Neural crest cell (in vitro differentiated cells): ENCODE data around the gene OR51B2. TPM values are rescaled to one million over a fixed set of nuclear protein-coding genes. Genes with fewer than 3 reads are reported as not detected.

ENCODE experiments used
- DNase-seq: peaks from one replicate; pipeline ENCODE4 v3.0.0; 2021; ENCODE audit warnings: low read depth, mixed read lengths, low spot score
- H3K27ac Mint-ChIP-seq: one replicate; pipeline ENCODE4 v1.8.0; 2021; ENCODE audit warnings: mild to moderate bottlenecking, mixed read lengths; ENCODE audit not compliant: unreplicated experiment
- H3K27me3 Mint-ChIP-seq: 2 replicates; pipeline ENCODE4 v1.8.0; 2021; ENCODE audit warnings: low read depth, mild to moderate bottlenecking, mixed read lengths
- H3K36me3 Mint-ChIP-seq: 2 replicates; pipeline ENCODE4 v1.8.0; 2021; ENCODE audit warnings: low read depth, mild to moderate bottlenecking, mixed read lengths
- H3K4me1 Mint-ChIP-seq: 2 replicates; pipeline ENCODE4 v1.8.0; 2021; ENCODE audit warnings: mixed read lengths
- H3K4me3 Mint-ChIP-seq: one replicate; pipeline ENCODE4 v1.8.0; 2021; ENCODE audit warnings: mild to moderate bottlenecking, mixed read lengths
- H3K9me3 Mint-ChIP-seq: 2 replicates; pipeline ENCODE4 v1.8.0; 2021; ENCODE audit warnings: mixed read lengths
- long read RNA-seq: library from polyadenylated mRNA; unstranded; transcript quantifications from one replicate; pipeline ENCODE4 v2.0.0, GENCODE V29; 2020
- total RNA-seq: library from RNA; stranded (reverse); gene quantifications from 2 replicates; pipeline ENCODE4 v1.2.1, GENCODE V29; 2021
- TF ChIP-seq, protein P1 (sequence below): fragments of 200-600 bp; sonication (generic); conservative IDR thresholded peaks from 2 replicates; pipeline ENCODE4 v1.5.0; 2021; ENCODE audit warnings: antibody characterized with exemption, mild to moderate bottlenecking

OR51B2 gene, protein sequence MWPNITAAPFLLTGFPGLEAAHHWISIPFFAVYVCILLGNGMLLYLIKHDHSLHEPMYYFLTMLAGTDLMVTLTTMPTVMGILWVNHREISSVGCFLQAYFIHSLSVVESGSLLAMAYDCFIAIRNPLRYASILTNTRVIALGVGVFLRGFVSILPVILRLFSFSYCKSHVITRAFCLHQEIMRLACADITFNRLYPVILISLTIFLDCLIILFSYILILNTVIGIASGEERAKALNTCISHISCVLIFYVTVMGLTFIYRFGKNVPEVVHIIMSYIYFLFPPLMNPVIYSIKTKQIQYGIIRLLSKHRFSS
- total RNA-seq, result not detected in 2 replicates
- long read RNA-seq, result 0 reads

- H3K27me3 Mint-ChIP-seq, result peaks cover 3% of the 10 kb centered on the region
- no peaks in the 10 kb centered on the region for H3K4me1 Mint-ChIP-seq
- H3K27ac Mint-ChIP-seq, result peak within 1 kb of the TSS; percentile 37
- no peaks in the 10 kb centered on the region for H3K36me3 Mint-ChIP-seq
- no peak for DNase-seq
- H3K9me3 Mint-ChIP-seq, result no peaks in the 10 kb centered on the region
- TF ChIP-seq, protein P1, sequence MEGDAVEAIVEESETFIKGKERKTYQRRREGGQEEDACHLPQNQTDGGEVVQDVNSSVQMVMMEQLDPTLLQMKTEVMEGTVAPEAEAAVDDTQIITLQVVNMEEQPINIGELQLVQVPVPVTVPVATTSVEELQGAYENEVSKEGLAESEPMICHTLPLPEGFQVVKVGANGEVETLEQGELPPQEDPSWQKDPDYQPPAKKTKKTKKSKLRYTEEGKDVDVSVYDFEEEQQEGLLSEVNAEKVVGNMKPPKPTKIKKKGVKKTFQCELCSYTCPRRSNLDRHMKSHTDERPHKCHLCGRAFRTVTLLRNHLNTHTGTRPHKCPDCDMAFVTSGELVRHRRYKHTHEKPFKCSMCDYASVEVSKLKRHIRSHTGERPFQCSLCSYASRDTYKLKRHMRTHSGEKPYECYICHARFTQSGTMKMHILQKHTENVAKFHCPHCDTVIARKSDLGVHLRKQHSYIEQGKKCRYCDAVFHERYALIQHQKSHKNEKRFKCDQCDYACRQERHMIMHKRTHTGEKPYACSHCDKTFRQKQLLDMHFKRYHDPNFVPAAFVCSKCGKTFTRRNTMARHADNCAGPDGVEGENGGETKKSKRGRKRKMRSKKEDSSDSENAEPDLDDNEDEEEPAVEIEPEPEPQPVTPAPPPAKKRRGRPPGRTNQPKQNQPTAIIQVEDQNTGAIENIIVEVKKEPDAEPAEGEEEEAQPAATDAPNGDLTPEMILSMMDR, result no peak
- no peak within 1 kb of the TSS for H3K4me3 Mint-ChIP-seq
Observed at GRCh38 chr11:5324197-5324596, at the start of gene OR51B2. Gene OR51B2, minus strand, starts transcription at chr11:5324297. Its CDS starts 0 bp downstream, at chr11:5324297.

GRCh38 chr11:5369789-5370188 lies 45.7 kb upstream of the OR51B2 start:
- no peak for DNase-seq
- no peaks in the 10 kb centered on the region for H3K27me3 Mint-ChIP-seq
- H3K9me3 Mint-ChIP-seq, result peaks cover 2% of the 10 kb centered on the region
- no peaks in the 10 kb centered on the region for H3K4me1 Mint-ChIP-seq
- no peak overlapping the region for H3K4me3 Mint-ChIP-seq
- no peak overlapping the region for H3K27ac Mint-ChIP-seq
- TF ChIP-seq, protein P1, result peak; percentile 45
- H3K36me3 Mint-ChIP-seq, result no peaks in the 10 kb centered on the region

GRCh38 chr11:5368502-5369043 lies 44.5 kb upstream of the OR51B2 start:
- DNase-seq, result no peak
- Mint-ChIP-seq H3K27me3 (peaks cover 4% of the 10 kb centered on the region), H3K4me1 (no peaks in the 10 kb centered on the region), H3K36me3 (no peaks in the 10 kb centered on the region), H3K27ac (no peak overlapping the region), H3K9me3 (peaks cover 2% of the 10 kb centered on the region), H3K4me3 (no peak overlapping the region)
- TF ChIP-seq, protein P1, result no peak

DNA sequence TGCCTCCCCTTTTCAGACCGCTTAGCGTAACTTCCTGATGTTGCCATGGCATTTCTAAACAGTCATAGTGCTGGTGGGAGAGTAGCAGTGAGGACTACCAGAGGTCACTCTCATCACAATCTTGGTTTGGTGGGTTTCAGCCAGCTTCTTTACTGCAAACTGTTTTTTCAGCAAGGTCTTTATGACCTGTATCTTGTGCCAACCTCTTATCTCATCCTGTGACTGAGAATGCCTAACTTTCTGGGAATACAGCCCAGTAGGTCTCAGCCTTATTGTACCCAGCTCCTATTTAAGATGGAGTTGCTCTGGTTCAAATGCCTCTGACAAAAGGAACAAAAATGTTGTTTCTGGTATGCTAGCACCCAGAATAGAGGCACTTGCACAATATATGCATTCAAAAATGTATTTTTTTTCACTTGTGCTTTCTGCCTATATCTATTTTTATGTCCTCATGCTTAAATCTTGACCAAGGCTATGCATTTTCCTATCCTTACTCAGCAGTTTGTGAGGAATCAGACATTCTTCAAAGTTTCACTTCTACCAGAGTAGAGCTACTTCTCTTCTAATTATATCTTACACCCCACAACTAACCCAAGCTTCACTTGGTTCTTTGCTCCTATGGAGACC lies 43.5 kb upstream of the OR51B2 start:
- Mint-ChIP-seq H3K27ac (no peak overlapping the region), H3K4me1 (no peaks in the 10 kb centered on the region), H3K36me3 (no peaks in the 10 kb centered on the region), H3K9me3 (no peaks in the 10 kb centered on the region), H3K4me3 (no peak overlapping the region), H3K27me3 (peaks cover 4% of the 10 kb centered on the region)
- no peak for DNase-seq
- TF ChIP-seq, protein P1, result no peak

GRCh38 chr11:5366856-5367255 lies 42.8 kb upstream of the OR51B2 start:
- peaks cover 4% of the 10 kb centered on the region for H3K27me3 Mint-ChIP-seq
- H3K9me3 Mint-ChIP-seq, result peaks cover under 1% of the 10 kb centered on the region
- no peaks in the 10 kb centered on the region for H3K36me3 Mint-ChIP-seq
- no peaks in the 10 kb centered on the region for H3K4me1 Mint-ChIP-seq
- H3K4me3 Mint-ChIP-seq, result no peak overlapping the region
- TF ChIP-seq, protein P1, result no peak
- no peak for DNase-seq
- no peak overlapping the region for H3K27ac Mint-ChIP-seq
